ENCODE measurements around the gene DEDD.

DNA sequence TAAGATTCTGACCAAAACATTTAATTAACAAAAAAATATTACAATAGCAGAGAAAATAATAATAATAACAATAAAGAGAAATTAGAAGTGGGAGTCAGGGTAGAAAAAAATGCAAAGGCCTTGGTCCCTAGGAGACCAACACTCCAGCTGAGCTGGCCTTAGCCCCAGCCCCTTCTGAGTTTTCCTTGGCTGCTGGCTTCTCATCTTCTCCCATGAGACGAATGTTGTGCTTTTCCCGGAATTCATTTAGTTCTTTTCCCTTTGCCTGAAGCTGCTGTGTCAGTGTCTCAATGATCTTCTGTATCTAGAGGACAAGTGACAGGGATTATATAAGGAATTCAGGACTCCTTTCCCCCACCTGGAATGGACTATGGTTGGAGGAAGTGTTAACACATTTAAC is 31.9 kb downstream of the DEDD start:
- TF ChIP-seq, protein P1, sequence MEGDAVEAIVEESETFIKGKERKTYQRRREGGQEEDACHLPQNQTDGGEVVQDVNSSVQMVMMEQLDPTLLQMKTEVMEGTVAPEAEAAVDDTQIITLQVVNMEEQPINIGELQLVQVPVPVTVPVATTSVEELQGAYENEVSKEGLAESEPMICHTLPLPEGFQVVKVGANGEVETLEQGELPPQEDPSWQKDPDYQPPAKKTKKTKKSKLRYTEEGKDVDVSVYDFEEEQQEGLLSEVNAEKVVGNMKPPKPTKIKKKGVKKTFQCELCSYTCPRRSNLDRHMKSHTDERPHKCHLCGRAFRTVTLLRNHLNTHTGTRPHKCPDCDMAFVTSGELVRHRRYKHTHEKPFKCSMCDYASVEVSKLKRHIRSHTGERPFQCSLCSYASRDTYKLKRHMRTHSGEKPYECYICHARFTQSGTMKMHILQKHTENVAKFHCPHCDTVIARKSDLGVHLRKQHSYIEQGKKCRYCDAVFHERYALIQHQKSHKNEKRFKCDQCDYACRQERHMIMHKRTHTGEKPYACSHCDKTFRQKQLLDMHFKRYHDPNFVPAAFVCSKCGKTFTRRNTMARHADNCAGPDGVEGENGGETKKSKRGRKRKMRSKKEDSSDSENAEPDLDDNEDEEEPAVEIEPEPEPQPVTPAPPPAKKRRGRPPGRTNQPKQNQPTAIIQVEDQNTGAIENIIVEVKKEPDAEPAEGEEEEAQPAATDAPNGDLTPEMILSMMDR (IDR thresholded peaks at IDR 0.05): no peak
- no peak for TF ChIP-seq POLR2A (IDR thresholded peaks at IDR 0.05)

Measured in Peyer's patch (tissue), 4 donors.